Measurements from ENCODE around the gene CLSTN2.

Gene CLSTN2

DNA sequence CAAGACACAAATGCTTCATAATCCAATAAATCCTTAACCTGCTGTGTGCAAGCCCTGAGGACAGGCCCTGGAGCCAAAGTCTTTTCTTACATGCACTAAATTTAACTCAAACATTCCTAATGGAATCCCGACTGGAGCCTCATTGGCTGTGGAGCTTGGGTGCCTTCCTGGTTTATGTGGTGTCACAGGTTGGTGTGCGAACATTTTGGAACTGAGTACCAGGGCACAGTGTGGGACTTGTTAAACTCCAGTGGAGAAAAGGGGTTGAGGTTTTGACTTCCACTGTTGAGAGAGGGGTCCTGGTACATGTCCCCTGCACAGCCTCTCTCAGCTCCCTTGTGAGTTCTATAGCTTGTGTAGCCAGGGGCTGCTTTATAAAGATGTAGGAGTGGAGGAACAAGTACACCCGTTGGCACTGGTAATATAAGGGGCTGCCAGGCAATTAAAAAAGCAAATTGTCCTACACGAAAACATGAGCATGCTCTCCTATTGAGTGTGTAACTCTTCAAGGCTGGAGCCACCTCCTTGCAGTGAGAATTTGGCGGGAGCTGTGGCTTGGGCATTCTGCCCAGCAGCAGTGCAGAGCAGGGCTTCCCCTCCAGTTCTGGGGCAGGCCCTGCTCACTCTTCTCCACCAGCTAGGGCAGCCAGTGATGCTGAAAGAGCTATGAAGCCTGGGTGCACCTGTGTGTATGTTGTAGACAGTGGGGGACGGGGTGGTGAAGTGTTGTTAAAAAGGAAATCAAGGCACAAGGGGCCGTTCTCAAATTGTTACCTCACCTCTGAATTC lies 218.1 kb downstream of the CLSTN2 start:
- no peak for DNase-seq (ENCODE audit: low spot score)

GRCh38 chr3:140153736-140154135 lies 218.8 kb downstream of the CLSTN2 start:
- DNase-seq (ENCODE audit: low spot score): no peak

DNA sequence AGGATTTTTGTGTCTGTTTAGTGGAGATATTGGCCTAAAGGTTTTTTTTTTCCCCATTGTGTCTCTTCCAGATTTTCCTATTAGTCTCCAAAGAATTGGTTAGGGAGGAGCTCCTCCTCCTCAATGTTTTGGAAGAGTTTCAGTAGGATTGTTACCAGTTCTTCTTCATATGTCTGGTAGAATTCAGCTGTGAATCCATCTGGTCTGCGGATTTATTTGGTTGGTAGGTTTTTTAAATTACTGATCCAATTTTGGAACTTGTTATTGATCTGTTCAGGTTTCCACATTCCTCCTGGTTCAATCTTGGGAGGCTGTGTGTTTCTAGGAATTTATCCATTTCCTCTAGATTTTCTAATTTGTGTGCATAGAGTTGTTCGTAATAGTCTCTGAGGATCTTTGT lies 222.2 kb downstream of the CLSTN2 start:
- no peak for DNase-seq (ENCODE audit: low spot score)

- no peak for DNase-seq (ENCODE audit: low spot score)
Measured at GRCh38 chr3:140159646-140160045, 224.7 kb downstream of the CLSTN2 start.

DNA sequence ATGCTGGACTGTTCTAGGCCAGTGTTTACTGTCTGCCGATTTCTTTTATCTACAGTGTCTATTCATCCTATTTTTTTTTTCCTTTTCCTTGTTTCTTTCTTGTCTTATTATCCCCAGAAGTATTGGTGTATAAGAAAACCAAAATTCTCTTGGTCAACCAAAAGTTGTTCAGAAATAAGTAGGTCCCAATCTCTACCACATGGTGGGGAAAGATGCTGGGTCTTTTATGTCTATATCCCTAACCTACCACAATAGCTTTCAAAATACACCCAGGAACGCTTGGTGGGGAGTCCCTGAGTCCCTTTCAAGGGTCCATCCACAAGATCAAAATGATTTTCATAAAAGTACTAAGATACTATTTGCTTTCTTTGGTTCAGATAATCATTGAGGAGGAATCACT lies 225.6 kb downstream of the CLSTN2 start:
- DNase-seq (ENCODE audit: low spot score): no peak

GRCh38 chr3:140162551-140162950 lies 227.6 kb downstream of the CLSTN2 start:
- DNase-seq (ENCODE audit: low spot score): no peak

DNA sequence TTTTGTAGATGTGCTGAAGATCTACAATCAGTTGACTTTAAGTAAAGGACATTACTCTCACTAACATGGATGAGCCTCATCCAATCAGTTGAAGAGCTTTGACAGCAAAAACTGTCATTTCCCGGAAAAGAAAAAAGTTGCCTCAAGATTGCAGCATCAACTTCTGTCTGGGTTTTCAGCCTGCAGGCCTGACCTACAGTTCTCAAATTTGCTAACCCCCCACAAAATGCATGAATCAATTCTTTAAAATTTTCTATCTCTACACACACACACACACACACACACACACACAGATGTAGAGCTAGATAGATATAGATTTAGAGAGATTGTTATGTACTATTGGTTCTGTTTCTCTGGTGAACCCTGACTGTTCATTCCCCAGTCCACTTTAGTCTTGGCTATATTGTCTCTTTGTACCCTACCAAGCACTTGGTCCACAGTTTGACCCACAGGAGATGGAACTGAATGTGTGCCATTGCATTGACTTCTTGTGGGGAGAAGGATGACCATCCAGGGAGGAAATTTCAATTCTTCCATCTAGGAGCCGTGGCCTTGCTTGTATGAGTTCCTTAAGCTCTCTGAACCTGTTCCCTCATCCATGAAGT lies 228.3 kb downstream of the CLSTN2 start:
- DNase-seq (ENCODE audit: low spot score): no peak

DNA sequence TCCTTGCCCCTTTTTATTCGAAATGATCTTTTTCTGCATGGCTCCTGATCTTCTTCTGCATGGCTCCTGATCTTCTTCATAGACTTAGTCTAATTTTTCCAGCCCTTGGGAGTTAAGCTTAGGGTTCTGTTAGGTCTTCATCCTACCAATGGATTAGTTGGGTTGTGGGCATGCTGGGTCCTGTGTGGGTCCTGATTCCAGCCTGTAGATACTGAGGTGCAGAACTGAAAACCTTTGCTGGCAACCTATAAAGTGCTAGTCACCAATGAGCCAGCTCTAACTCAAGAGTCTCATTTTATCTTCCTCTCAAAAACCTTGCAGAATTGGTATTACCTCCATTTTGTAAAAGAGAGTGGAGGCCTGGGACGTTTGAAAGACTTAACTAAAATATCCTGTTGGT lies 229.2 kb downstream of the CLSTN2 start:
- no peak for DNase-seq (ENCODE audit: low spot score)

DNA sequence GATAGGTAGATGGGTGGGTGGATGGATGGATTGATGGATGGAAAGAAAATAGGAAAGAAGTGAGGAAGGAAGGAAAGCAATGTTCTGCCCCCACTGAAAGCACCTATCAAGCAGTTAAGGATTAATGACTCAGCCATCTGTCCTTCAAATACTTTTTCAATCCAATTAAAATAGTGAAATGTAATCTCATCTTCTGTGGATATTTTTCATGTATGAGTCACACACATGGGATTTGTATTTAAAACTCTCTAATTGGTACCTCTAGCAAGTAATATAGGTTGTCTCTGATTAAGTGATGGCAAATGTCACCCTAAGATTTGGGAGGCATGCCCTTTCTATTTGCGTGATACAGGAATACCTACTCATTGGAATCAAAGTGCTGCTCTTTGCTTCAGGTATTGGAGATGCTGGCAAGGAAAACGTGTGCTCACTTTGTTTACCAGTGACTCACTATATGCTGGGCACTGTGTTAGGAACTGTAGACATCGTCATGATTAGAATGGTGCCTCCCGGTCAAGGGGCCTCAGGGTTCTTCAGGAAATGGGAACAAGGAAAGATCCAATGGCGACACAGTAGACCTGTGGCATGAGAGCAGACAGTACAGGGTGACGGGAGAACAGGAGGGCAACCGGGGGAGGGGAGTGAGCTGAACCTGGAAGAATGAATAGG lies 230.1 kb downstream of the CLSTN2 start:
- peak; percentile 30 for DNase-seq (ENCODE audit: low spot score)

DNA sequence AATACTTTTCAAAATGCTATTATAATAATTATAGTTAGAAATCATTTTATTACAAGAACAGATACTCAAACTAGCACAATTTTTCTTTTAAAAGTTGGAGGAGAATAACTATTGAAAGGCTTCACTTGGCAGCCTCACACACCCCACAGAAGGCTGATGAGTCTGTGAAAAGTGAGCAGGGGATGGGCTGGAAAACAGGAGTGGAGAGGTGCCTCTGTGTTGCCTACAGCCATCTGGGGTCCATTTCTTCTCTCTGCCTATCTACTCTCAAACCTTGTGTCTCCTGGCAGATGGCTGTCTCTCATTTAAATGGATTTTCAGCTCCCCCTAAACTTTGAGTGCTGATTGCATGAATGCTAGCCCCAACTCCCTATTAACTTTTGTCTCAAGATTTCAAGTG lies 230.8 kb downstream of the CLSTN2 start:
- DNase-seq (ENCODE audit: low spot score): no peak

- DNase-seq (ENCODE audit: low spot score): no peak
Measured at GRCh38 chr3:140166861-140167599, 232.0 kb downstream of the CLSTN2 start.

- peak; percentile 42 for DNase-seq (ENCODE audit: low spot score)
Measured at GRCh38 chr3:140167600-140168281, 232.8 kb downstream of the CLSTN2 start.

DNA sequence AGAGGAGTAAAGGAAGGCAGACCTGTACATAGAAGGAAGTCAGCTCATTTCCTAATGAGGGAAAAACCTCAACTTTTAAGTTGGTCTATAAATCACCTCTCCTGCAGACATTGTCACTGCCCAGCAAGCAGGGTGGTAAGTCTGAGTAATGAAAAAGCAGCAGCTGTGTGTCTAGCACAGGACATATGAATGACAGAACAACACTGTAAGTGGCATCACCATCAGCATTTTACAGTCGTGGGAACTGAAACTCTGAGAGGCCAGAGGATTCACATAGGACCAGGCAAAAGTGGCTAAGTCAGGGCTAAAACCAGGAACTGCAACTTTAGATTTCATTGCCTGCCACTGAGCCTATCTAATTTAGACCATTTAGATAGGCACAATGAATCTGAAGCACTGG lies 235.6 kb downstream of the CLSTN2 start:
- peak; percentile 51 for DNase-seq (ENCODE audit: low spot score)

DNA sequence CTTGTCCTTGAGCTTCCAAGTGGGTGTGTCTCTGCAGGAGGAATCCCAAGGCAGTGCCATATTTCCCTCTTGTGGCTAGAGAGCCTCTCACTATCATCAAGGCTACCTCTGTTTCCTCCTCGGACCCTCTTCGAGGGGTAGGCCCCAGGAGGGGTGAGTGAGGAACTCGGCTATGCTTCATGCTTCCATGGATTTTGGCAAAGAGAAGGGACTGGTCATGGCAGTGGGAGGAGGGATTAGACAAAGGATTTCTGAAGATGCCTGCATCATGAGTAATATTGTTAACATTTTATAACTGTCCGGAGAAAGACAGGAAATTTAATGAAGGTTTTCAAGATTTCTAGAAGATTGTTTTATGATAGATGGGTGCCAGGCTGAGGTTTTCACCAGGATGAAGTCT lies 241.5 kb downstream of the CLSTN2 start:
- peak; percentile 86 for DNase-seq (ENCODE audit: low spot score)

DNA sequence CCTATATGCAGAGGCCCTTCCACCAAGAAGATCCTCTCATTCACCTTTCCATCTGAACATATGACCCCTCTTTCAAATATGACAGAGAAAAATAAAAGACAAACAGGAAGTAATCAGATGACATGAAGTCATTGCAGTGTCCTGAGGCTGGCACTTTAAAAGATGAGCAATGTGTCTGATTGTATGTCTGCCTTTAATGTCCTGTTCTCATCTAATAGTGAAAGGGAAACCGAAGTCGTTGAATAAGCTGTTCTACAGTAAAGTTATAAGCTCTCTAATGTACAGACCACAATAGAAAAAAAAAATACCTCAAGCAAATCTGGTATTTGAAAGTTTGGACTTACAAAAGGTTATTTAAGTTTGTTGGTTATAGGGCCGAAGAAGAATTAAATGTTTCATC lies 243.0 kb downstream of the CLSTN2 start:
- DNase-seq (ENCODE audit: low spot score): peak; percentile 25

- no peak for DNase-seq (ENCODE audit: low spot score)
Measured at GRCh38 chr3:140178482-140178881, 243.5 kb downstream of the CLSTN2 start.

- DNase-seq (ENCODE audit: low spot score): no peak
Measured at GRCh38 chr3:140180603-140181002, 245.6 kb downstream of the CLSTN2 start.

GRCh38 chr3:140185375-140185774 lies 250.4 kb downstream of the CLSTN2 start:
- DNase-seq (ENCODE audit: low spot score): no peak

DNA sequence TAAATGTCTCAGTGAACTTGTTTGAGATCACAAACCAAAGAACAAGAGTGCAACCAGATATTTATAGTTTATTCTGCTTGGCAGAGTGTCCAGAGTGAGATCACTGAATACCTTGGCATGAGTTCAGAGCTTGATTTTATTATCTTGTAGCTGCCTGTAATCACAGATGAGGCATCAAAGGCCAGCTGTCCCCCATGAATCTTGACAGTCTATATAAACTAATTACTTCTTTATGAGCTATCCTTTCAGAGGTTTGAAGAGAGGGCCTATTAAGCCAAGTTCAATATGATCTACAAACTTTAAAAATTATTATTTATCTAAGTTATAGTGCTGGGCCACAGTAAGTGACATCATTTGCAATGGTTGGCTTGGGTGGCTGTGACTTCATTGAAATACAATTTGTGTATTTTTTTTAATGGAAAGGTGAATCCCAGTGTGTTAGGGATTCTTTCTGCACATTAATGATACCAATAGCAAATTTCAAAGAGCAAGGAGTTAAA lies 251.5 kb downstream of the CLSTN2 start:
- DNase-seq (ENCODE audit: low spot score): peak; percentile 76

DNA sequence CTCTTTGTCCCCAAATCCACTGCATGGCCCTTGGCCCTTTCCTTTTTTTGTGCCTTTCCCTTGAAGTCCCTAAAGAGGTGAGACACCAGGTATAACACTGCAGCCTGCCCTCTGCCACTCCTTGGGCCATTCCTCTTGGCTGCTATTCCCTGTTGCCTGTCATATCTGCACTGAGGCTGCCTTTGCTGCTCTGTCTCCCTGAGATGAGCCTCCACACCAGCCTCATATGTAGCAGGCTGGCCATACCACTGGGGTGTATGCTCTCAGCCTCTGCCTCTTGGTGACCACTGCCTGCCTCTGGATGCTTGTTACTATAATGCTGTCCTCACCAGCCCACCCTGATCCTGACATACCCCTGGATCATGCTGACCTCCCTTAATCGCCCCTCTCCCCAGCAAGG lies 252.0 kb downstream of the CLSTN2 start:
- no peak for DNase-seq (ENCODE audit: low spot score)

- no peak for DNase-seq (ENCODE audit: low spot score)
Measured at GRCh38 chr3:140187656-140188221, 252.8 kb downstream of the CLSTN2 start.

Data from kidney tubule cell (primary cell).